CD4-positive, alpha-beta T cell treated with Interleukin-6 for 4 hours (primary cell): ENCODE measurements around the gene ZNF771.

Experiments
- DNase-seq: peaks from one replicate; pipeline ENCODE4 v3.0.0-alpha.2; 2020; ENCODE audit warnings: mixed read lengths

The ZNF771 gene

DNA sequence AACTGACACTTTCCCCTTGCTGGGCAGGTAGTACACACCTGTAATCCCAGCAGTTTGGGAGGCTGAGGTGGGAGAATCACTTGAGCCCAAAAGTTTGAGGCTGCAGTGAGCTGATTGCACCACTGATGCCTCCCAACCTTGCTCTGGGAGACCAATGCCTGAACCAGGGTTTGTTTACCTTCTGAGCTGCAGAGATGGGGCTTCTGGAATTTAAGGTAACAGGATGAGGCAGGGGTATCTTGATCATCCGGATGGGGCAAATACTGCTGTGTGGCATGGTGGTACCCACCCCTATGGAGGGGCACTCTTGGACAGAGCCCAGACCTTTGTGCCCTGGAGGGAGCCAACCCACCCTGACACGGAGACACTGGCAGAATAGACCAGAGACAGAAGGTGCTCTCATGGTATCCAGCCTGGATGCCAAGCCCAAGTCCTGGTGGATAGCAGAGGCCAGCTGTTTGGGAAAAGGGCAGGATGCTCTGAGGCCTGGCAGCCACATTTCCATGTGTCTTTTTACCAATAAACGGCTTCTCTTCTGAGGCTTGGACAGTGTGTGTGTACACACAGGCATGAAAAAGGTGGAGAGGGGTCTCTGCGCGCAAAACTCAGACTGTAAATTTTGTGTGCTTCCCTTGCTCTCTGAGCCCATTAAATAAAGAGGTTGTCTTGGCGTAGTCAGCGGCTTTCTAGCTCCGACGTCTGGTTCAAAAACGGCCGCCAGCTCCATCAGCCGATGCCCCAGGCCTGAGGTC is 7.8 kb upstream of the ZNF771 start:
- DNase-seq, result no peak

DNA sequence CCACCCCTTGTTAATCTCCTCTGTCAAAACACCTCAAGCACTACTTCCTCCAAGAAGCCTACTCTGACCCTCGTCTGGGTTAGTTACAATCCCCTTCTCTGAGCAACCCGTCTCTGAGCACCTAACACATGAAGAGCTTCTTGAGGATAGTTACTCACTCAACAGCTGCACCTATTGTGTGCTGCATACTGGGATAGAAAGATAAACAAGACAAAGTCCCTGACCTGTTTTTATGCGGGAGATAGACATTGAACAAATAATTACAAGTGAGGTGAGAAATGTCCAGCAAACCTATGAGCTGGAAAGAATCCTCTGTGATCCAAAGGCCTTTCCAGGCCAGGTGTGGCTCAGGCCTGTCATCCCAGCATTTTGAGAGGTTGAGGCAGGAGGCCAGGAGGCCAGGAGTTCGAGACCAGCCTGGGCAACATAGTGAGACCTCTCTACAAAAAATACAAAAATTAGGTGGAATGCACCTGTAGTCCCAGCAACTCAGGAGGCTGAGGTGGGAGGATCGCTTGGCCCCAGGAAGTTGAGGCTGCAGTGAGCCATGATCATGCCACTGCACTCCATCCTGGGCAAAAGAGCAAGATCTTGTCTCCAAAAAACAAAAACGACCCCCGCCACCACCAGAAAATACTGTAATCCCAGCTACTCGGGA is 5.5 kb upstream of the ZNF771 start:
- DNase-seq, result no peak

DNA sequence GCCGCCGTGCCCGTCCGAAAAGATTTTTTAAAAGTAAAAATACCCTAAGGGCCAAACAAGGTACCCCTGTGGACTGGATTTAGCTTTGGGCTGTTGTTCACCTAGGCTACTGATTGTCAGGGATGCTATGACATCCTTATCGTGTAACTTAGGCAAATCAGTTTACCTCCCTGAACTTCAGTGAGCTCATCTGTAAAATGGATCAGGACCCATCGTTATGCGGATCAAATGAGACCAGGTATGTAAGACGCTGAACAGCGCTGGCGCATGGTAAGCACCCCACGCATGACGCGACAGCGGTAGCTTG is 658 bp upstream of the ZNF771 start:
- no peak for DNase-seq

DNA sequence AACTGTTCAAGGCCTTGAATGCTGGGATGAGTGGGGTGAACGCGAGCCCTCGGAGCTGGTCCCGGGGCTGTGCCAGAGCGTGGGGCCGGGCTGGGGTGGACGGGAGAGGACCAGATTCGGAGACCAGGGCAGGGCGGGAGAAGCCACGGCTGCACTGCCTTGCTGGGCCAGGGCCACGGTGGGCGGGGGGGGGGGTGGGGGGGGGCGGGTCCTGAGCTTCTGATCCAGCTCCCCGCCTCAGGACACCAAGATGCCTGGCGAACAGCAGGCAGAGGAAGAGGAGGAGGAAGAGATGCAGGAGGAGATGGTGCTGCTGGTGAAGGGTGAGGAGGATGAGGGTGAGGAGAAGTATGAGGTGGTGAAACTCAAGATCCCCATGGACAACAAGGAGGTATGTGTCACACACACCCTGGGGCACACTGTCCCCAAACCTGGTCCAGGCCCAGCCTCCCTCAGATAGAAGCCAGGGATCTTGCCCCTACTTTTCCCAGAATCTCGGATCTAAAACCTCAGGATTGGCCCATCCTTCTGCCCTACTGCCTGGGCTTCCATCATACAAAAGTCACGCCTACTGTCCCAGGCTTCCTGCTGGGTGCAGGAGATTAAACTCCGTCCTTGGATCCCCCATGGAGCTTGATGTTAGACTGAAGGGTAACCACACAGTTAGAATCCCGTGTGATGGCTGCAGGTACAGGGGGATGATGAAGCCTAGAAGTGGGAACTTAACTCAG is 563 bp downstream of the ZNF771 start:
- DNase-seq, result no peak

DNA sequence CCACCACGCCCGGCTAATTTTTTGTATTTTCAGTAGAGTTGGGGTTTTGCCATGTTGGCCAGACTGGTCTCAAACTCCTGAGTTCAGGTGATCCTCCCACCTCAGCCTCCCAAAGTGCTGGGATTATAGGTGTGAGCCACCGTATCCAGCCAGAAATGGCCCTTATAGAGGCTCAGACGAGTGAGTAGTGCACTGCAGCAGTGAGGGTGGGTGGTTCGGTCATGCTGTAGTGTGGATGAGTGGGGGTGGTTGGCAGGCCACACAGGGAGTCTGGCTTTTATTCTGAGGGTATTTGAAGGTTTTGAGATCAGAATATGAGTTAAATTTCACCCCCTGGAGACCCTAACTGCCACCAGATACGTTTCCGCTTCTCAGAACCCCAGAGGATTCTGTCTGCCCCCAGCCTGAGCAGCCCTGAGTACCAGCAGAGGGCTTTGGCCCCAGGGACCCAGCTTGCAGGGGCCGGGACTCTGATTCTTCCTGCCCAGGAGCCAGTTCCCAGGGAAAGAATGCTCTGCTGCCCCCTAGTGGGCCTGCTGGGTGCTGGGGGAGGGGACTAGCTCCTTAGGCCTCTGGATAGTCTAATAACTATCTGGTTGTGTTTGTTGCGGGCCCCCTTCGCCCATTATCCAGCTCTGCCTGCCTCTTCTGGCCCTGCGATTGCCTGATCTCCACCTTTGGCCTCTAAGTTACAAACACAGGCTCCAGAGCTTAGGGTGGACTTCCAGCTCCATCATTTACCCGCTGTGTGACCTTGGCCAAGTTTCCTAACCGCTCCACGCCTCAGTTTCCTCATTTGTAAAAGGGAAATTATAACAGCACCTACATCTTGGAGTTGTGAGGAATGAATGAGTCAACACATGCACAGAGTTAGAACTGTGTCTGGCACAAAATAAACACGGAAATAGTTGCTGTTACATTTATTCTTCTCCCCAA is 2.0 kb downstream of the ZNF771 start:
- DNase-seq, result peak; percentile 96

DNA sequence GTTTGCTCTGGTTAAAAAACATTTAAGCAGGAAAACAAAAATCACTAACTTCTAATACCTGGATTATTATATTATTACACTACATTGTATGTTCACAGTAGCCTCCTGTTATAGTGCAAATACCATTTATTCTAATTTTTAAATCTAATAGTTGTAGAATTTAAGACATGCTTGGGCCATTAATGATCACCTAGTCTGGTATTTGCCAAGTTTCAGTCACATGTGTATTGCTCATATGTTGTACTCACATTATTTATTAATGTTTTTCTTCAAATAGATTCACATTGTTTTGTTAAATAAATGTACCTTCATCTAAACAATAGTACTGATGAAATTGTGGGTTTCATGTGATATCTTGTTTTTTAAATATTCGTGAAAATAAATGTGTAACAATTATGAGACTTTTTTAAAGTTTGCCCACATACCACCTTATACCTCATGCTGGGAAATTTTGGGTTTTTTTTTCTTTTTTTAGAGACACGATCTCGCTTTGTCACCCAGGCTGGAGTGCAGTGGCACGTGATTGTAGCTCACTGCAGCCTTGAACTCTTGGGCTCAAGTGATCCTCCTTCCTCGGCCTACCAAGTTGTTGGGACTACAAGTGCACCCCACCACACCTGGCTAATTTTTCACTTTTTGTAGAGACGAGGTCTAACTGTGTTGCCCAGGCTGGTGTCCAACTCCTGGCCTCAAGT is 5.9 kb downstream of the ZNF771 start:
- DNase-seq, result no peak

DNA sequence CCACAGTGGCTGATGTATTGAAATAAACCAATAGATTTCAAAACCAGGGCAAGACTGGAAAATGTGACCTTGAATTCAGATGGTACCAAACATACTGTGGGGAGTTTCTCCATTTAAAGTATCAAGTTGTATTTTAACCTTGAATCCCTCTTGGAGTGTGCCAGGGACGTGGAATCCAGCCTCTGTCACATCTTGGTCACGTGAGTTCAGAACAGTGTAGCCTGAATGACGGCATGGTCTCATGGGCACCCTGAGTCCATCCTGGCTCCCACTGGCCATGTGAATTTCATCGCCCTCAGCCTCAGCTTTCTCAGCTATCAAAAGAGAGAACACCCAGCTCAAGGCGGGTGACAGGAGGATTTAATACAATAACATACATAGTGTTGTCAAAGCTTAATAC is 6.8 kb downstream of the ZNF771 start:
- DNase-seq, result no peak

DNA sequence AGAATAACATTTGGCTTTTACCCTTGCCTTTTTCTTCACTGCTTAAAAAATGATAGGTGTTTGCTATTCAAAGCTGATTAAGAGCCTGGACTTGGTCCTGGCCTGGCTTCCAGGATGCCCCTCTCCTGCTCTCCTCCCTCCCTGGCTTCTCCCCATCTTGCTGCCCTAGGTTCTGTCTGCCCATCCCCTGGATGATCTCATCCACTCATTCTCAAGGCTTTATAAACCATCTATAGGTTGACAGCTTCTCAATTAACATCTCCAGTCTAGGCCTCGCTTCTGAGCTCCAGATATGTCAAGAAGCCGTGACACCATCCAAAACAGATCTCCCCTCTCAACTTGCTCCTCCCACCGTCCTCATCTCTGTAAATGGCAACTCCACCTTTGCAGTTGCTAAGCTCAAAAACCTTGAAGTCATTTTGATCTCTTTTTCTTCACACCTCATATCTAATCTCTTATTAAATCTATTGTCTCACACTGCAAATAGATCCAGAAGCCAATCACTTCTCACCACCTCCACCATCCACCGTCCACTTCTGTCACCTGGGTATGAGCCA is 8.7 kb downstream of the ZNF771 start:
- DNase-seq, result no peak

DNA sequence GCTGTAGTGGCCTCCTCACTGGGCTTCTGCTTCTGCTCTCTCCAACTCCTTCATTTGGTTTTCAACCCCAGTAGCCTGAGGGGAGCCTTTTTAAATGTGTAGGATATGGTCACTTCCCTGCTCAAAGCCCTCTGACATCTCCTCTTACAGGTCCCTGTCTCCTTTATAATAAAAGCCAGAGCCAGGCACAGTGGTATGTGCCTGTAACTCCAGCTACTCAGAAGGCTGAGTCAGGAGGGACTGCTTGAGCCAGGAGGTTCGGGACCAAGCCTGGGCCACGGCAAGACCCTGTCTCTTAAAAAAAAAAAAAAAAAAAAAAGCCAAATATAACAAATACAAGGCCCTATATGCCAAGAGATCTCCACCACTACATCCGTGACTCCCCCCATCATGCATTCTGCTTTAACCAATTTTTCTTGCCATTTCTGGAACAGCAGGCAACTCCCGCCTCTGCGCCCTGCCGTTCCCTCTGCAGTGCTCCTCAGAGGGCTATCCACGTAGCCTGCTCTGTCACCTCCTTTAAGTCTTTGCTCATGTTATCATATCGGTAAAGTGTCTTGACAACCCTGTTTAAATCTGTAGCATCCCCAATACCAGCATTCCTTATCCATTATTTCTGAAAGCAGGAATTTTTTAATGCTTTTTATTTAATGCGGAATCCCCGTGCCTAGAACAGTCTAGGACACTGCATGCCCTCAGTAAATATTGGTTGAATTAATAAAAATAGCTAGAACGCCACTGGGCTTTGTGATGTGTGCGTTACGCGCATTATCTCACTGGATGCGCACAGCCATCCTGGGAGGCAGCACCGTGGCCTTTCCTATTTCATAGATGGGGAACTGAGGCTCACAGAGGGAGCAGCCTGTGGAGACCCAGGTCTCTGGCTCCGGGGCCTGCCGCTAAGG is 9.5 kb downstream of the ZNF771 start:
- DNase-seq, result no peak

DNA sequence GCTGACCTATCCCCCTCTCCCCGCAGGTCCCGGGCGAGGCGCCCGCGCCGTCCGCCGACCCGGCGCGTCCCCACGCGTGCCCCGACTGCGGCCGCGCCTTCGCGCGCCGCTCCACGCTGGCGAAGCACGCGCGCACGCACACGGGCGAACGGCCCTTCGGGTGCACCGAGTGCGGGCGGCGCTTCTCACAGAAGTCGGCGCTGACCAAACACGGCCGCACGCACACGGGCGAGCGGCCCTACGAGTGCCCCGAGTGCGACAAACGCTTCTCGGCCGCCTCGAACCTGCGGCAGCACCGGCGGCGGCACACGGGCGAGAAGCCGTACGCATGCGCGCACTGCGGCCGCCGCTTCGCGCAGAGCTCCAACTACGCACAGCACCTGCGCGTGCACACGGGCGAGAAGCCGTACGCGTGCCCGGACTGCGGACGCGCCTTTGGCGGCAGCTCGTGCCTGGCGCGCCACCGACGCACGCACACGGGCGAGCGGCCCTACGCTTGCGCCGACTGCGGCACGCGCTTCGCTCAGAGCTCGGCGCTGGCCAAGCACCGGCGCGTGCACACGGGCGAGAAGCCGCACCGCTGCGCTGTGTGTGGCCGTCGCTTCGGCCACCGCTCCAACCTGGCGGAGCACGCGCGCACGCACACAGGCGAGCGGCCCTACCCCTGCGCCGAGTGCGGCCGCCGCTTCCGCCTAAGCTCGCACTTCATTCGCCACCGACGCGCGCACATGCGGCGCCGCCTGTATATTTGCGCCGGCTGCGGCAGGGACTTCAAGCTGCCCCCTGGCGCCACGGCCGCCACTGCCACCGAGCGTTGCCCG is 10.3 kb downstream of the ZNF771 start:
- peak; percentile 93 for DNase-seq

DNA sequence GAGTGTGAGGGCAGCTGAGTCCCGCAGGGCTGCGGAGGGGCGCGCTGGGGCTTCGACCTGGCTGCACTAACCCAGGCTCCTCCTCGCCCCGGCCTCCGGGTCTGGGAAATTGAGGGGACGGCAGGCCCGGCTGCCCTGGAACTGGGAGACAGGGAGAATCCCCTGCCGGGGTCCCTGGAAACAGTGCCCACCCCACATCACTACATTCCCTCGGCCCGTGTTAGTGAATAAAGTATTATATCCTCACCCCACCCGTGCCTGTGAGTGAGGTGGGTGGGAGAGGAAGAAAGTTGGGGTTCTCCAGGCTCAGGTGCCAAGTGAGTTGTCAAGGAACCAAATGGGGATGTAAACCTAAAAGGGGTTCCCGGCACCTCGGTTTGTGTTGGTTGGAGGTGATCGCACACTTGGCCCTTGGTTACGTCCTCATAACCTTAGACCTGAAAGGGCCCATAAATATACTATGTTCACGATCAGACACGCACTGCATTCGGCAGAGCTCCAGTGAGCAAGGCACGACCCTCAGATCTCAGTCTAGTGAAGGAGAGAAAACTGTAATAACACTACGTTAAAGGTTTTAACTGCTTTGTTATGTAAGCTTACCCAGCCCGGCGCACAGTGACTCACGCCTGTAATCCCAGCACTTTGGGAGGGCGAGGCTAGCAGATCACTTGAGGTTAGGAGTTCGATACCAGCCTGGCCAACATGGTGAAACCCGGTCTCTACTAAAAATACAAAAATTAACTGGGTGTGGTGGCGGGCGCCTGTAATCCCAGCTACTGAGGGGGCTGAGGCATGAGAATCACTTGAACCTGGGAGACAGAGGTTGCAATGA is 11.2 kb downstream of the ZNF771 start:
- no peak for DNase-seq

DNA sequence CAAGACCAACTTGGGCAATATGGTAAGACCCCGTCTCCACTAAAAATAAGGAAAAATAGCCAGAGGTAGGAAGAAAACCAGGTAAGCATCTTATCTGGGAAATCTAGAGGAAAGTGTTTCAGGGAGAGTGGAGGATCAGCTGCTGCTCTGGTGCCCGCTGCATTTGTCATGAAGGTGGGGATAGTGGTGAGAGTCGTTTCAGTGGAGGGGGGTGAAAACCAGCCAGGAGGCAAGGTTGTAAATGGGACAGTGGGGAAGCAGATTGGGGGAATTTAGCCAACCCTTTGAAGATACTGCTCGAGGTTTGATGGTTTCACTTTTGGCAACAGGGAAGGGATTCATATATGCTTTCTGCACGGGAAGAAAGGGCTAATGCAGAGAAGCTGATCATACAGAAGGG is 13.6 kb downstream of the ZNF771 start:
- DNase-seq, result no peak

DNA sequence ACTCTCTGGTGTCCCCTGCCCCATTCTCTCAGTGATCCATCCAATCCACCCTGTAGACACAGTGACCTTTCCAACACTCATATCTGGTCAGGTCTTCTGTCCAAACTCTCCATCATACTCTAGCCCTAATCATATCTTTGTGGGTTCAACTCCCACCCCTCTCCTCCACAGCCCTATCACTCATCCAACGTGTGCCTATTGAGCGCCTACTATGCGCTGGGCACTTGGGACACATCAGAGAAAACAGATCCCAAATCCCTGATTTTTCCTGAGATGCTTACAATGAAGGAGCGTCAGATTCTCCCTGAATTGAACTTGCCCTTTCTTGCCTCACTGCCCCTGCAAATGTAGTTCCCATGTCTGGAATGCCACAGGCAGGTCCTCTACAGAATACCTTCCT is 20.6 kb downstream of the ZNF771 start:
- no peak for DNase-seq

DNA sequence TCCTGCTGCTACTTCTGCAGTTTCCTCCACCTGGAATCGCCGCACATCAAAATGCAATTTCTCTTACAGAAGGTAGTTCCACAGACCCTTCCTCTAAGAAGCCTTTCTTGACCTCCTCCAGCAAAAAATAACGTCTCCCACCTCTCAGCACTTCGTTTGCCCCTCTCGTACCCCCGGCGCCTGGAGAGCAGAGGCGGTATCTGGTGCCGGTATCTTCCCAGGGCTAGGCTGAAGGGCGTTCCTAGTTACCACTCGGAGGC is 21.9 kb downstream of the ZNF771 start:
- DNase-seq, result no peak

DNA sequence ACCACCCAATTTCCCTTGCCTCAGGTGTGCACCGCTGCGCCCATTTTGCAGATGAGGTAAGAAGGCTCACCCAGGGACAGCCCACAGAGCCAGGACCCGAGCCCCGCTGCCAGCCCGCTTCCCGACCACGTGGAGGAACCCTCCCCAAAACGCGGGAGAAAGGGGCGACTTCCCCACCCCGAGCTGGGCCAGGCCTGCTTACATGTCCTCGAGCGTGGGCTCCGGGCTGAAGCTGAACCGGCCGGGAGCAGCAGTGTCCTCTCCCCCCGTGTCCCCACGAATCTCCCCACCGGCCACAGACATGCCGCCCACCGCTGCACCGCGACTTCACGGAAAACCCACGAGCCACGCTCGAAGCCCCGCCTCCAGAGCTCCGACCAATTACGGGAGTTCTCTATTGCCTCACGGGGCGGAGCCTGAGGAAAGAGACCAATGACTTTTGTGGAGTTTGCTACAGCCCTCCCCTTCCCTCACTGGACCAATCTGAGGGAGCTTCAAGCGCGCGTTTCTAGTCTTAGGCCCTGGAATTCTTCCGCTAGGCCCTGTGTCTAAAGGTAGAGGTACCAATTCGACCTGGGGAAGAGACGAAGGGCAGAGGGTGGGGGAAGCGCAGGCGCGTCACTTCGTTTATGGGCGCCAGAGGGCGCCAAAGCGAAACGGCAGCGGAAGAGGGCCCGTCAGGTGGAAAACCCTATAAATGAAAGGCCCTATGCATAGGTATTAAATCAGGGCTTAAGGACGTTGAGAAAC is 22.4 kb downstream of the ZNF771 start, which contains the start of gene DCTPP1:
Gene DCTPP1 (minus strand): TSS at position 353 of the 750 bp plus-strand sequence. CDS start 50 bp downstream, at position 303.
- DNase-seq, result peak; percentile 98

DNA sequence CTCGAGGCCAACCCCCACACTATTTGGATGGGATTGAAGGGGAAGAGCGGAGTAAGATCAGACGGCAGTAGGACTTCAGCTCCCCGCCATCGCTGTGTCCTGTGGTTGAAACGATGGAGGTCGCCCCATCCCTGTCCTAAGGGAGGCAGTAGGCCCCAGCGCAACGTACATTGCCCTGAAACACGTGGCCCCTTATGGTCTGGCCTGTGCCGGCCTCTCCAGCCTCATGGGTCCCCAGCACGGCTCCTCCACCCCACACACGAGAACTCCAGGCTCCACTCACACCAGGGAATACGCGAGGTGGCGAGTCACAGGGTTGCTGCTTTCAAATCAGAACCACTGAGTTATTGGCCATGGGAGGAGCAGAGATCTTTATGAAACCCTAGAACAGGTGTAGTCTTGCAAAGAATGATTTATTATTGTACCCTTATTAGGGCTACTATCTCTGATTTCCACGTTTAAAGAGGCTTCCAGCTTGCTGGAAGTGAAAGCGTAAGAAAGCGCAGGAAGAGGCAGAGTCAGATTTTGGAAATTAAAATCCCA is 23.1 kb downstream of the ZNF771 start:
- no peak for DNase-seq

DNA sequence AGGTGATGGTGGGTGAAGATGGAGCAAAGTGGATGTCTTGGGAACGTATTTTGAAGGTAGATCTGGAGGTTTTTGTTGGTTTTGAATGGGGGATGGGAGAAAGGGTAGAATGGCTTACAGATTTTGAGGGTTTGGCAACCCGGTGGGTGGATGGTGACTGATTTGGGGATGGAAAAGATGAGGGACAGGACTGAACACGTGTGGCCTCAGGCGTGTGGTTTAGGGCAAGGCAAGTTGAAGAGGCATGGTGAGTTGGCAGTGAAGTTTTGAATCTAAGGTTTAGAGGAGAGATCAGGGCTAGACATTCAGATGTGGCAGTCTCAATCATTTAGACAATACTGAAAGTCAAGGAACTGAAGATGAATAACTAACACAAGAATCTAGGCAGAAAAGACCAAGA is 27.4 kb downstream of the ZNF771 start:
- no peak for DNase-seq

DNA sequence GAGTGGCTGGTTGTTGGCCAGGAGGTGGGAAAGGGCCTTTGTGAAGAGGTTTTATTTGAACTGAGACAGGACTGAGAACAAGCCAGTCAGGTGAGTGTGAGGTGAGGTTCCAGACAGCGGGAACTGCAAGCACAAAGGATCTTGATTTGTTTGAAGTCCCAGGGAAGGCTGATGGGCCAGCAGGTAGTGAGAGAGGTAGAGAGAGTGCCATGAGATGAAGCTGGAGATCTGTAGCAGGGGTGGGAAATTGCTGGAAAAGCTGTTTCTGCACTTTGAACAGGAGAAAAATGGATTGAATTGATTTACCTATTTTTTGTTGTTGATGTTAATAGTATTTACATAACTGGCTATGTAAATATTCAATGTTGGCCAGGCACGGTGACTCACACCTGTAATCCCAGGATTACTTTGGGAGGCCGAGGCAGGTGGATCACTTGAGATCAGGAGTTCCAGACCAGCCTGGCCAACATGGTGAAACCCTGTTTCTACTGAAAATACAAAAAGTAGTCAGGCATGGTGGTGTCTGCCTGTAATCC is 30.2 kb downstream of the ZNF771 start:
- no peak for DNase-seq
